LNCaP clone FGC (cell line): ENCODE data around the gene PRAME.

Experiments used
- DNase-seq: peaks from one replicate; pipeline ENCODE4 v3.0.0-alpha.2; 2011; ENCODE audit warnings: low read depth
- H3K4me3 ChIP-seq: 2 replicates; pipeline ENCODE4 v1.5.1; 2011; ENCODE audit warnings: mild to moderate bottlenecking, low read depth, low read length, control low read depth
- CTCF ChIP-seq: IDR thresholded peaks from 2 replicates; pipeline ENCODE4 v1.5.1; 2012; ENCODE audit warnings: mild to moderate bottlenecking; ENCODE audit not compliant: control insufficient read depth, insufficient read depth; ENCODE audit errors: extremely low read depth

The PRAME gene

GRCh38 chr22:22507743-22508273, 51.3 kb downstream of the PRAME start:
- no peak for DNase-seq
- H3K4me3 ChIP-seq: peak overlapping the region; percentile 89
- TF ChIP-seq CTCF: no peak

GRCh38 chr22:22506736-22507135, 52.3 kb downstream of the PRAME start:
- H3K4me3 ChIP-seq: no peak overlapping the region
- no peak for DNase-seq
- TF ChIP-seq CTCF: no peak

DNA sequence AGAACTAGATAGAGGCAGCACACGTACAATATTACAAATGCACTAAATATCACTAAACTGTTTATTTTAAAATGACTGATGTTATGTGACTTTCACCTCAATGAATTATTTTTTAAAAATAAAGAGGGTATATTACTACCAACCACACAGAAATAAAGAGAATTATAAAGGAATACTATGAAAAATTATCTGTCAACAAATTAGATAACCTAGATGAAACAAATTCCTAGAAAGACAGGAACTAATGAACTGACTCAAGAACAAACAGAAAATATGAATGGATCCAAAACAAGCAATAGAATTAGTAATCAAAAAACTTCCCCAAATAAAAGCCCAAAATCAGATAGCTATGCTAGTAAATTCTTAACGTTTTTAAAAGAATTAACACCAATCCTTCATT, 60.8 kb downstream of the PRAME start:
- no peak overlapping the region for H3K4me3 ChIP-seq
- no peak for TF ChIP-seq CTCF
- no peak for DNase-seq
